Stimulated activated CD8-positive, alpha-beta memory T cell treated with anti-CD3 and anti-CD28 coated beads, Interleukin-15, amount 100 ng/mL, for 4 hours (primary cell): Measurements from ENCODE around the gene SELENOM.
"Not testable (repeated sequence)": the region's sequence is repeated elsewhere in the genome, so short reads cannot be mapped to it uniquely, and the experiment has no call there.

ENCODE experiments used
- DNase-seq, 2 donors: peaks; one replicate each; pipeline ENCODE4 v3.0.0-alpha.2; 2020; ENCODE audit warnings: low read depth in 2 of 2

SELENOM gene

DNA sequence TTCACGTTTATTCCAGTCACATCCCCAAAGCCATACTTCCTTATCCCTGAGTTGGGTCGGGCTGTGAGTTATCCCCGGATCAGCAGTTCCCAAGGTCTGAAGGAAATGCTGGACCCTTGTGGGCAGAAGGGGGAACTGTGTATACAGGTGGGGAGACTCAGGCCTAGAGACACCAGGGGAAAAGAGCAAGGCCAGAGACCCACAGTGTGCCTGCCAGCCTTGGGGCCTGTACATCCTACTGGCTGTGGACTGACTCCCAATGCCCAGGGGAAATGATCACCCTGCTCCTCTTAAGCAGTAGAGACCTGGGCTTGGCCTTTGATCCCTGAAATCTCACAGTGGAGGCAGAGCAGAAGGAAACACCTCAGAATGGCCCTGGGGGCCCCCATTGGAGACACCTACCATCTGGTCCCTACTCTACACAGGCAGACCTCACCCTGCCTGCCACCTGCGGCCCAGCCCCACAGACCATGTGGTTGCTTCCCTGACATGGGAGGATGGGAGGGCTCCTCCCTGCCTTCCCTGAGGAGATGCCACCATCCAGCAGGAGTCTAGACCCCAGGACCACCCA is 1.3 kb downstream of the SELENOM start:
- no peak for DNase-seq

DNA sequence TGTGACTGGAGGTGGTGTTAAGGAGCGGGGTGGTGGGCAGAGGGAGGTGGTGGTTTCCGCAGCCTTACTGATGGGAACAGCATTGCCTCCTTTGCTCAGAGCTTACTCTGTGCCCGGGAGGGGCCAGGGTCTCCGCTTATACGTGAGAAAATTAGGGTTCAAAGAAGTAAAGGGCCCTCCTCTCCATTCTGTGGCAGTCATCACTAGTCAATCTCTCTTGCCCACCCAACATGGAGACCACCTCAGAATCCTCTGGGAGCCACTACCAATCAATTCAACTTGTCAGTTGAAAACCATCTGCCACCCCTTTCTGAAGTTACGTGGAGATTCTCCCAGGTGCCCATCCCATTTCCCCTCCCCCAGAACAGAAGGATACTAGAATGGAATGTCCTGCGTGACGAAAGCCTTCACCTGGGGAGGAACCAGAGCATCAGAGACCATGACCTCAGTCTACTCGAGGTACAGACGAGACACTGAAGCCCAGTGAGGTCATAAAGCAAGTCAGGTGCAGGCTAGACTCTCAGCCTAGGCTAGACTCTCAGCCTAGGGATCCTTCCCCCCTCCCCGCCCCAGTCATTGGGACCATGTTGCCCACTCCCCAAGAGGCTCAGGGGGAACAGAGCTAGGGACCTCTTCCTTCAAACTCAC is 2.0 kb downstream of the SELENOM start:
- DNase-seq, result no peak

DNA sequence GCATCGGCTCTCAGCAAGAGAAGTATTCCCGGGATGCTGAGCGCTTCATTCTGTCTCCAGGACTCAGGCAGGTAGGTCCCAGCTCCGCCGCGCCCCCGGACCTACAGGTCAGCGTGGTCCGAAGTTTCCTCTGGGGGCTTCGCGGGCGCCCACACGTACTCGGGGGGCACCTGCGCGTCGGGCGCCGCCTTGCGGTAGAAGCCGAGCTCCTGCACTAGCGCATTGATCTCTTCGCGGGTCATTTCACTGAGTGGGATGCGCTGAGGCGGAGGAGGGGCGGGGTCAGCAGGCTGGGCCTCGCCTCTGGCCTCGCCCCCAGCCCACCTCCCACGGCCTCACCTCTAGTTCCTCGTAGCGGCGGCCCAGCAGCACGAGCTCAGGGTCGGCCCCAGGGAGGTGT is 2.5 kb downstream of the SELENOM start:
- no peak for DNase-seq

DNA sequence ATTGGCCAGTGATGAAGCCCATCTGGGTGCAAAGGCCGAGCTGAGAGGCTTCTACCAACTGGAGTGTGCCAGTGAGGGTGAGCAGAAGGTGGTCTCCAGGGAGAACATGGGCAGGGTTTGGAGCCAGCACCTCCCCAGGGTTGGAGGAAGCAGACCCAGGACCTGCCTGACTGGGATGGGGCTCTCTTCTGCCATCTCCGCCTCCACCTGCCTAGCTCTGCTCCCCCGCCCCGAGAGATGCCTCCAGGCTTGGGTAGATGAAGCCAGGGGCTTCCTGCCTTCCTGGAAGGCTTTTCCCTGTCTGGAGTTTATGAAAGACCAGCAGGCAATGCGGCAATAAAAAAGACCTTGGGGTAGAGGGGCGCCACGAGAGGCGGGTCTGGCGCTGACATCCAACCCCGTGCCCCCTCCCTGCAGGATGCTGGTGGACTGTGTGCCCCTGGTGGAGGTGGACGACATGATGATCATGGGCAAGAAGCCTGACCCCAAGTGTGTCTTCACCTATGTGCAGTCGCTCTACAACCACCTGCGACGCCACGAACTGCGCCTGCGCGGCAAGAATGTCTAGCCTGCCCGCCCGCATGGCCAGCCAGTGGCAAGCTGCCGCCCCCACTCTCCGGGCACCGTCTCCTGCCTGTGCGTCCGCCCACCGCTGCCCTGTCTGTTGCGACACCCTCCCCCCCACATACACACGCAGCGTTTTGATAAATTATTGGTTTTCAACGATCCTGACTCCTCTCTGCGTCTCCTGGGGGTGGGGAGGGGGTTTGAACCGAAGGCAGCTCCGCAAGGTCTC is 3.3 kb downstream of the SELENOM start:
- DNase-seq, result no peak

DNA sequence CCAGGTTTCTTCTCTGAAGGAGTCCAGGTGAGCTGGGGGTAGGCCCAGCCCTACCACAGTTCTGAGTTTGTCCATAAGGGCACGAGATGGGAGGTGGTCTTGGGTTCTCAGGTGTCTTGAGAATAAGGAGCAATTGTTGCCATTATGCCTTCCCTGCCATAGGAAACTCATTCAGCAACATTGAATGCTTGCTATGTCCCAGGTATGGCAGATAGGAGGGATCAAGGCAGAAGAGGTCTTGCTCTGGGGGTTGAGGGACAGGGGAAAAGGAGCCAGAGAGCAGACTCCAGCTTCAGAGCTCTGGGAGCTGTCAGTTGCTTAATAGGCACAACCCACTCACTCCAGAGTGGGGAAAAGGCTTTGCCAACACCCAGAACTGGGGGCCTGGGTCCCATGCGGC is 4.3 kb downstream of the SELENOM start:
- DNase-seq, result no peak

DNA sequence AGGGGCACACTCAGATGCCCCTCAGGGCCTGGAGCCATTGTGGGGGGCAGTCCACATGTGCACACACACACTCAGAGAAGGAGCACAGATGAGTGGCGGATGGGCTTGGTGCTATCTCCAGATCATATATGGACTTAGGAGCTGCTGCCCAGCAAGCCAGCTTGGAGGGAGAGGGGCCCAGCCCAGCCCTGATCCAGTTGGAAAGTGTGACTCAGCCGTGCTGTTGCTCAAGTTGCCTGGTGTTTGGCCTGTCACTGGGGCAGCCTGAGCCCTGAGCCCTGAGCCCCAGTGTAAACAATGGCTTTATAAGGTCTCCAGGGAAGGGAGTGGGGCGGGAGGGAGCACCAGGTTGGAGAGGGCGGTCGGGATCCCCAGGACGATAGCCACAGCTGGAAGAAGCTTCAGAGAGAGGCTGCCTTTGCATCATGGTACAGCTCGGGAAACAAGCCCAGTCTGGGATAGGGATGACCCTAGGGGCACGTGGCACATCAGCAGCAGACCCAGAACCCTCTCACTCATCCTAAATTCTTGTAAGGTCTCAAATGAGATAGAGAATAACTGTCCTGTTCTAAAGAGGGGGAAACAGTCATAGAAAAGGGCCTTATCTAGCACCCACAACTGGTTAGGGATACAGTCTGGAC is 4.8 kb downstream of the SELENOM start:
- no peak for DNase-seq

DNA sequence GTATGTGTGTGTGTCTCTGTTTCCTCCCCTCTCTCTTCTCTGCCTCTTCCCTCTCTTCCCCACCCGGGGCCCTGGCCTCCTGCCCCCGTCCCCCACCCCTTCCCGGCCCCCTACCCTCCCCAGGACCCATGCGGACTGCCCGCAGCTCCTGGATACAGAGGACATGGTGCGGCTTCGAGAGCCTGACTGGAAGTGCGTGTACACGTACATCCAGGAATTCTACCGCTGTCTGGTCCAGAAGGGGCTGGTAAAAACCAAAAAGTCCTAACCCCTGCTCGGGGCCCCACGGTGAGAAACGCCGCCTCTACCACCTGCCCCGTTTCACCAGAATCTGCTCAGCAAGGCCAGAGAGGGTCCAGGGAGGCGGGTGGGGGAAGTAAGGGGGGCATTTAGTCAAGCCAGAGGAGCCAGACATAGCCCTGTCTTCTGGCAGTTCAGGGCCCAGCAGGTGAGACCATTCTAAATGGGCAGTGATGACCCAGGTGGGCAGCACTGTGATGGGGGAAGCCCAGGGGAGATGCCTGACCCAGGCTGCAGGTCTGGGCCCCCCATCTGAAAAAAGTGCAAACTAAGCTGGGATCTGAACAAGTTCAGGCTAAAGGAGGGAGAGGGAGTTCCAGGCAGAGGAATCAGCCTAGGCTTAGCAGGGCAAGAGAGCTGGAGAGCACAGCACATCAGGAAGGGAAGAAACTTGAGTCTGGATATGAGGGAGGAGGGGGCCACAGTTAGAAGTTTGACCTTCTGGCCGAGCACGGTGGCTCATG is 6.4 kb downstream of the SELENOM start:
- DNase-seq, result no peak

DNA sequence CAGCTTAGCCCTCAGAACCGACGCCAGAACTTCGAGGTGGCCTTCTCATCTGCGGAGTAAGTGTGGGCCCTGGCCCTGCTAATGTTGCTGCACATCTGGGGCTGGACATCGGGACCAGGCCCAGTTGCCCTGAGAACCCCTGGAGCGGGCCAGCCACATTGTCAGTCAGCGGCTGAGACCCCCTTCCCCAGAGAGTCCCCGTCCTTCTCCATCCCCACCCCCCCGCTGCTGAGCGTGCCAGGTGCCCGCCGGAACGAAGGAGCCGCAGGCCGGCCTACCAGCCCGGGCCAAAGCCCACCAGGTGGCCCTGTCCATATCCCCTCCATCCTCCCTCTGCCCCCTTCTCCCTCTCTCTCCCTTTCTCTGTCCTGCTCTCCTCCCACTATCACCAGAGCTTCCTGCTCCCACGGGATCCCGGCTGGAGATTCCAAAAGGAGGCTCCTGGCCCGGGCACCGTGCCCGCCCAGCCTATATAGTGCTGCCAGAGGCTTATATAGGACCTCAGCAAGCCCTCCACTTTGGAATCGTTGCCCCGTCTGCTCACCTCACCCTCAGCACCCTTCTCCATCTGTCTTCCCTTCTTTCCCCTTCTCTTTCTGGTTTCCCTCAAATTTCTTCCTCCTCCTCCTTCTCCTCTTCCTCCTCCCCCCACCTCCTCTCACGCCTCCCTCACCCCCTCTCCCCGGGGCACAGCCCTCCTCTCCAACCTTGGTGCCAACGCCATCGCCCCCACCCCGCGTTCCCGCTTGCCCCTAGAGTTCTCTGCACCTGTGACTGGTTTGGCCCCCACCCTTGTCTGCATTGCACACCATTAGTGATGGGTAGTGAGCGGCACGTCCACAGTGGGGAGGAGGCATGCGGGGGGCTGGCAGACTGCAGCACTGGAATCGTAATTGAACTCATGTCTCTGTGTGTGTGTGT is 7.3 kb downstream of the SELENOM start:
- DNase-seq, result no peak

DNA sequence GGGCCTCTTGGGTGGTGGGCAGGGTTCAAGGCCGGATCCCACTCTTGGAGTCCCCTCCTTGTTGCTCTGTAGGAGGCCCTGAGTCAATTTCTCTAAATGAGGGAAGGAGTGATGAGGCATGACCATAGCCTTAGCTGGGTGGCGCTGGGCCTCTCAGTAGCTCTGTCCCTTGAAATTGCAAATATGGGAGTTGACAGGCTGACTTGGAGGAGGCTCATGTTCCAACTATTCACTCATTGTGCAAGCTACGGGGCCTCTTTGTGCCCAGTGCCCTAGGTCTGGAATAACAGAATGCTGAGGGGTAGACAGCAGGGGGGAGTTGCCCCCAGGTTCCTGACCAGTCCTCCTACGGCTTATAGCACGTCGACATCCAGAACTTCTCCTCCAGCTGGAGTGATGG is 8.0 kb downstream of the SELENOM start:
- no peak for DNase-seq

DNA sequence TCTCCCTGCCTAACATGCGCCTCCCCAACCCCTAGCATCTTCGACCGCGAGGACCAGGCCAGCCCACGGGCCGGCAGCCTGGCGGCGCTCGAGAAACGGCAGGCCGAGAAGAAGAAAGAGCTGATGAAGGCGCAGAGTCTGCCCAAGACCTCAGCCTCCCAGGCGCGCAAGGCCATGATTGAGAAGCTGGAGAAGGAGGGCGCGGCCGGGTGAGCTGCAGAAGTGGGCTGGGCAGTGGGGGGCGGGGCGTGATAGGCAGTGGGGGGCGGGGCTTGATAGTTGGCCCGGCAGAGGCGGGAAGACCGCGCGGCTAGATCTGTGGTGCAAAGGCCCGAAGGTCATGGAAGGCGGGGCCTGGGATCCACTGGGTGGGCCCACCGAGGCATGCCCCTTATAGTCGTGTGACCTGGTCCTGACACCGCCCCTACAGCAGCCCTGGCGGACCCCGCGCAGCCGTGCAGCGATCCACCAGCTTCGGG is 8.7 kb downstream of the SELENOM start:
- no peak for DNase-seq

DNA sequence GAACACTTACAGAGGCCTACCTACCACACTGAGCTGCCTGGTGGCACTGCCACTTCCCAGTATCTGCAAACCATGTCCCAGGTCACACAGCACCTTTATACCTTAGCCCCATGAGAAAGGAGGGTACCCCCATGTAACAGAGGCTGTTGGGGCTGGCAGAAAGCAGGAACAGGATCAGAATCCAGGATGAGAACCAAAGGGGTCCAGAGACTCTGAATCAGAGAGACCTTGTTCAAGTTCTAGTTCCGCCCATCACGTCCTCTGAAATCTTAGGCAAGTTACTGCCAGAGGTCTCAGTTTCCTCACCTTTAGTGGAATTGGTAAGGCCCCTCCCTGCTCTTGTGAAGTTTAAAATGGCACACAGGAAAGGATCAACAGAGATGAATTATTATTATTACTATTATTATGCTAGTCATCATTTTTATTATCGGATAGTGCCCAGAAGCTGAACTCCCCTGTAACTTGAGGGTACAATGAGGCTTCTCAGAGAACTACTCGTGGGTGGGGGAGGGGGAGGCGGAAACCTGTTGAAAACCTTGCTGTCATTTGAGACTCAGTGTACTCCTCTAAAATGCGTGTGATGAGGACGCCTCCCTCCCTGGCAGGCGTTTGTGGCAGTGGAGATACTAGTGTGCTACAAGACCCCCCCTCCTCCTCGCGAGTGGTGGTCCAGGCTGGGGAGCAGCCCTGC is 9.3 kb downstream of the SELENOM start:
- DNase-seq, result no peak

DNA sequence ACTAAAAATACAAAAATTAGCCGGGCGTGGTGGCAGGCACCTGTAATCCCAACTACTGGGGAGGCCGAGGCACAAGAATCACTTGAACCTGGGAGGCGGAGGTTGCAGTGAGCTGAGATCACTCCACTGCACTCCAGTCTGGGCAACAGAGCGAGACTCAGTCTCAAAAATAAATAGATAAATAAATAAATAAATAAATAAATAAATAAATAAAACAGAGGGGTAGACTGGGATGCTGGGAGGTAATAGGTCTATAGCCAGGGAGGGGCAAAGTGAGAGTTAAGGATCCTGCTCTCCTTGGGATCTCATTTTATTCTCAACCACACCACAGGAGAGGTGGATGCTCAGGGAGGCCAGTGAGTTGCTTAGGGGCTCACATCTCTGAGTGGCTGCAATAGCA is 9.8 kb downstream of the SELENOM start:
- DNase-seq, result not testable (repeated sequence)

DNA sequence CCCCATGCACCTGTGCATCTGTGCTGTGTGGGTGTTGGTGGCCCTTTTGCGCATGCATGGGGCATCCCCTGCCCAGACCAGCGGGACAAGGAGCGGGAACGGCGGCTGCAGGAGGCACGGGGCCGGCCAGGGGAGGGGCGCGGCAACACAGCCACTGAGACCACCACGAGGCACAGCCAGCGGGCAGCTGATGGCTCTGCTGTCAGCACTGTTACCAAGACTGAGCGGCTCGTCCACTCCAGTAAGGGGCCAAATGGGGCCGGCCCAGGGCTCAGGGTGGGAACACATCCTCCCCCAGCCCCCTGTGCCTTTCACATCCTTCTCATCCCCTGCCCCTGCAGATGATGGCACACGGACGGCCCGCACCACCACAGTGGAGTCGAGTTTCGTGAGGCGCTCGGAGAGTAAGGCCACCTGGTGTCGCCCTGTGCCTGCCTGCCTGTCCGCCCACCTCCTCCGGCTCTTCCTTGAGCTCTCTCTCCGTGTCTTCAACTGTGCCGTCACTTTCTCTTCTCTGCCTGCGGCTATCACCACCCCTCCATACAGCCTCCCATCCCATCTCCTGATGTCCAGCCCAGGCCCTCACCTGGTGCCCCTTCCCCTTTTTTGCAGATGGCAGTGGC is 10.6 kb downstream of the SELENOM start:
- no peak for DNase-seq

DNA sequence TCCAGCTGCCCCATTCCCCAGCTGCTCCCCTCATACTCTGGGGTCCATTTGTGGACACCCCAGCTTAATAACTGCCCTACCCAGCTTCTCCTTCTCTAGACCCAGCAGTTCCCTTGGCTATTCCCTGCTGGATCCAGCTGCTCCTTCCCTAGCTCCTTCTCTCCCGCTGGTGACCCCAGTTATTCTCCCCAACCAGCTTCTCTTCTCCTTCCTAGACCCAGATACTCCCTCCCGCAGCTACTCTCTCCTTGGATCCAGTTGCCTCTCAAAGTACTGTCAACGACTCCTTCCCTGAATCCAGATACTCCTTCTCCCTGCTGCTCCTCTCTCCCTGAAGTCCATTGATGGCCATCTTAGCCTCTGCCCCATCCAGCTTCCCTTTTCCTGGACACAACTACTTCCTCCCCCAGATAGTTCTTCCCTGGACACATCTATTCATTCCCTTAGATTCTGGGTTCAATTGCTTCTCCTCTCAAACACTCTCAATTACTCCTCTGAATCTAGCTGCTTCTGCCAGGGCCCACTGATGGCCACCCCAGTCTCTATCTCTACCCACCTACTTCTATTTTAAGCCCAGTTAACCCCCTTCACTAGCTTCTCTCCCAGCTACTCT is 11.6 kb downstream of the SELENOM start:
- no peak for DNase-seq

DNA sequence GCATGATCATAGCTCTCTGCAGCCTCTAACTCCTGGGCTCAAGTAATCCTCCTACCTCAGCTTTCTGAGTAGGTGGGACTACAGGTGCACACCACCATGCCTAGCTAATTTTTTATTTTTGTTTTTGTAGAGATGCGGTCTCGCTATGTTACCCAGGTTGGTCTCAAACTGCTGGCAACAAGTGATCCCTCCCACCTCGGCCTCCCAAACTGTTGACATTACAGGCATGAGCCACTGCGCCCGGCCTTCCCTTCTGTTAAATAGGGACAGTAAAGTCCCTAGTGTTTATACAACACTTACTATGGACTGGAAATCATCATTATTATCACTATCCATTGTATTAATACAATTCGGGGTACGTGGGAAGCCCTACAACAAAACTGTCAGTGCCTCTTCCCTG is 12.6 kb downstream of the SELENOM start:
- no peak for DNase-seq

DNA sequence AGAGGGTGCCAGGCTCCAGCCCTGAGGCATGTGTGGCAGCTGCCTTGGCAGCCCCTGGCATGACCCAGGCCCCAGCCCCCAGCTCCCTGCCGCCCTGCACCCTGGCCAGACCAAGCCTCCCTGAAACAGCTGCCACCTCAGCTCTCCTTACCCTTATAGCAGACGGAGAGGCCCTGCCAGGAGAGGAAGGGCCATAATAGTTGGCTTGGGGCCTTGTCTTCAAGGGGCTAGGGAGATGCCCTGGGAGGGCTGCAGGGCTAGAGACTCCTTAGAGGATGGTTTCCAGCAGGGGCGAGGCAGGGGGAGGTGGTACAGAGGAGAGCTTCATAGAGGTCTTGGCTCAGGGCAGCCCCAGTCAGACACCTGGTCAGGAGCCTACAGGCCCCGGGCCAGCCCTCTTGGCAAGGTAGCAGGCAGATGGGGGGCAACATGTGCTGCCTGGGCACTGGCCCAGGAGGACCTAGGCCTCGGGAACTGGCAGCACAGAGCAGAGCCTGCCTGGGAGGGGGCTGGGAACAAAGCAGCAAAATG is 13.3 kb downstream of the SELENOM start:
- no peak for DNase-seq

DNA sequence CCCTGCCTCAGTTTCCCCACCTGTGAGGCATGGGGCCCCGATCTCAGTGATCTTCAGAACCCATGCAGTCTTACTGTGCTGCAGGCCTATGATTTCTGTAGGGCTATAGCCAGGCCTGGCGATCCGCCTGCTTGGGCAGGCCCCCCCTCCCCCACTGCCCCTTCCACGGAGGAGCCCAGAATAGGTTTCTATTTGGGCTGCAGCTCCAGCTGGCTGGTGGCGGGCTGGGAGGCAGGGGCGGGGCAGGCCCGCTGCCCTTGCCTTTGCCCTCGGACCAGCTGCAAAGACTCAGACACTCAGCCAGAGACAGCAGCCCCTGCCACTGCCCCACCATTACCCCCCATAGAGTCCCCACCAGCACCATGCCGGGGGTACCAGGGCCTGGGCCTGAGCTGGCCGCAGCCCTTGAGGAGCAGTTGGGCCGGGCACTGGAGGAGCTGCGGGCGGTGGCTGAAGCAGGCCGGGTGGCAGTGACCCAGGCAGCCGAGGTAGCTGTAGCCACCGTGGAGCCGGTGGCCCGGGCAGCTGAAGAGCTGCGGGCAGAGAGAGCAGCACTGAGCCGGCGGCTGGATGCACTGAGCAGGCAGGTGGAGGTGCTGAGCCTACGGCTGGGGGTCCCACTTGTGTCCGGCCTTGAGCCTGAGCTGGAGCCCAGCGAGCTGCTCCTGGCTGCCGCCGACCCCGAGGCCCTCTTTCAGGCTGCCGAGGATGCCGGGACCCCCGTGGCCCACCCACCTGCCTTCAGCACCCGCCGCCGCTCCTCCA is 14.1 kb downstream of the SELENOM start:
- DNase-seq, result no peak

DNA sequence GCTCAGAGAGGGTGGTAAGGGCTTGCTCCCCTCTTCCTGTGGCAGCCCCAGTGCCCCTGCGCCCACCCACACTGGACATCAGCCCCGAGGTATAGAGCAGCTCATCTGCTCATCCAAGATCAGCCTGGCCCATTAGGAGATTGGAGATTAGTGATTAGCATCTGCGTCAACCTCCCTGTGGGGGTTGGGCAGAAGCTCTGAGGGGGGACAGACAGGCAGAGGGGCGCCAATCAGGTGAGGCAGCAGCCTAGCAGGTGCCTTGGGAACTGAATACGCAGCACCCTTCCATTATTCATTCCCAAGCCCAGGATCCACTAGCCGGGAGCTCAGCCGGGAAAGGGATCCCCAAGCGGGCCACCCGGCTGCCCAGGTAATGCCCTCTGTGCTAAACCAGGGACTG is 15.2 kb downstream of the SELENOM start:
- no peak for DNase-seq
